ENCODE results near the gene GPR17.

GPR17 gene

DNA sequence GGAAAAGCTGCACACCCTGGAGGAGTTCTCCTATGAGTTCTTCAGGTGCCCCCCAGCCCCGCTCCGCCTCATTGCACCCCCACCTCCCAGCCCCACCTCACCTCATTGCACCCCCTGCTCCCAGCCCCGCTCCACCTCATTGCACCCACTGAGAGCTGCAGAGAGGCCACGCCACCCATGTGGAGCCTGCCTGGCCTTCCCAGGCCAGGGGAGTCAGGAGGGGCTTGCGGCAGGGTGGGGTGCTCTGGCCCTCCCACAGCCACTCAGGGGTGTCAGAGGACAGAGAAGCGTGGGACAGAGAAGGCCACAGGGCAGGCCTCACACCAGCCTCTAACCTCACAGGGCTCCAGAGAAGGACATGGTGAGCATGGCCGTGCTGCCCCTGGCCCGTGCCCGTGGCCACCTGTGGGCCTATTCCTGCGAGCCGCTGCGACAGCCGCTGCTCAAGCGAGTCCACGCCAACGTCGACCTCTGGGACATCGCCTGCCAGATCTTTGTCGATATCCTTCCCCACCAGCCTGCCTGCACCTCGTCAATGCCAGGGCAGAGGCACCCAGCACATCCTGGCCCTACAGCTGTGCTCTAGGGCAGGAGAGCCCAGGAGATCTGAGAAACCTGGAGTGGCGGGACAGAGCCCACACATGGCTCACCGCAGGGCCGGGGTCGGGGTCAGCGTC, 15.0 kb upstream of the GPR17 start:
- no peak for TF ChIP-seq SNAI2 (CRISPR knock-in tag; IDR thresholded peaks at IDR 0.05)
- no peak for TF ChIP-seq PATZ1 (CRISPR knock-in tag; IDR thresholded peaks at IDR 0.05; ENCODE audit: borderline replicate concordance)
- ATAC-seq = no peak

DNA sequence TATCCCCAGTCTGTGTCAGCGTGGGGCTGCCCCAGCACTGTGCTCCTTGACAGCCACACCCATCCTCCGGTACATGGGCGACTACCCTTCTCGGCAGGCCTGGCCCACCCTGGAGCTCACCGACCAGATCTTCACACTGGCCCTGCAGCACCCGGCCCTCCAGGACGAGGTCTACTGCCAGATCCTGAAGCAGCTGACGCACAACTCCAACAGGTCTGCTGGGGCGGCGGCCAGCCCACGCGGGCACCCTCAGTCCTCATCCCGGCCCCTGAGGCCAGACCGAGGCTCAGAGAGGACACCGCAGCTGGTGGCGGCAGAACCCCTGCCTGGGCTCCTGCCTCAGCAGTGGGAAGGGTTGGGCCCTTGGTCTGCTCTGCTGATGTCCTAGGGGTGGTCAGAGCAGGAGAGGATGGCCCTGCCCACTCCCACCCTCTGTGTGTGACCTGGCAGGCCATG, 14.4 kb upstream of the GPR17 start:
- no peak for TF ChIP-seq GLIS3 (CRISPR knock-in tag; IDR thresholded peaks at IDR 0.05)
- TF ChIP-seq, protein P1, sequence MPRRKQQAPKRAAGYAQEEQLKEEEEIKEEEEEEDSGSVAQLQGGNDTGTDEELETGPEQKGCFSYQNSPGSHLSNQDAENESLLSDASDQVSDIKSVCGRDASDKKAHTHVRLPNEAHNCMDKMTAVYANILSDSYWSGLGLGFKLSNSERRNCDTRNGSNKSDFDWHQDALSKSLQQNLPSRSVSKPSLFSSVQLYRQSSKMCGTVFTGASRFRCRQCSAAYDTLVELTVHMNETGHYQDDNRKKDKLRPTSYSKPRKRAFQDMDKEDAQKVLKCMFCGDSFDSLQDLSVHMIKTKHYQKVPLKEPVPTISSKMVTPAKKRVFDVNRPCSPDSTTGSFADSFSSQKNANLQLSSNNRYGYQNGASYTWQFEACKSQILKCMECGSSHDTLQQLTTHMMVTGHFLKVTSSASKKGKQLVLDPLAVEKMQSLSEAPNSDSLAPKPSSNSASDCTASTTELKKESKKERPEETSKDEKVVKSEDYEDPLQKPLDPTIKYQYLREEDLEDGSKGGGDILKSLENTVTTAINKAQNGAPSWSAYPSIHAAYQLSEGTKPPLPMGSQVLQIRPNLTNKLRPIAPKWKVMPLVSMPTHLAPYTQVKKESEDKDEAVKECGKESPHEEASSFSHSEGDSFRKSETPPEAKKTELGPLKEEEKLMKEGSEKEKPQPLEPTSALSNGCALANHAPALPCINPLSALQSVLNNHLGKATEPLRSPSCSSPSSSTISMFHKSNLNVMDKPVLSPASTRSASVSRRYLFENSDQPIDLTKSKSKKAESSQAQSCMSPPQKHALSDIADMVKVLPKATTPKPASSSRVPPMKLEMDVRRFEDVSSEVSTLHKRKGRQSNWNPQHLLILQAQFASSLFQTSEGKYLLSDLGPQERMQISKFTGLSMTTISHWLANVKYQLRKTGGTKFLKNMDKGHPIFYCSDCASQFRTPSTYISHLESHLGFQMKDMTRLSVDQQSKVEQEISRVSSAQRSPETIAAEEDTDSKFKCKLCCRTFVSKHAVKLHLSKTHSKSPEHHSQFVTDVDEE (CRISPR knock-in tag; IDR thresholded peaks at IDR 0.05) = no peak
- TF ChIP-seq ARNTL (CRISPR knock-in tag; IDR thresholded peaks at IDR 0.05; ENCODE audit: borderline replicate concordance, low read depth) = no peak
- TF ChIP-seq ISL1 (CRISPR knock-in tag; IDR thresholded peaks at IDR 0.05) = no peak
- TF ChIP-seq ZC3H10 (CRISPR knock-in tag; IDR thresholded peaks at IDR 0.05) = no peak
- TF ChIP-seq PPARA (CRISPR knock-in tag; IDR thresholded peaks at IDR 0.05; ENCODE audit: borderline replicate concordance) = no peak
- no peak for TF ChIP-seq PATZ1 (CRISPR knock-in tag; IDR thresholded peaks at IDR 0.05; ENCODE audit: borderline replicate concordance)
- TF ChIP-seq OSR1 (CRISPR knock-in tag; IDR thresholded peaks at IDR 0.05) = no peak
- TF ChIP-seq ZNF8 (CRISPR knock-in tag; IDR thresholded peaks at IDR 0.05) = no peak
- no peak for TF ChIP-seq SNAI2 (CRISPR knock-in tag; IDR thresholded peaks at IDR 0.05)
- TF ChIP-seq CSRNP3 (CRISPR knock-in tag; IDR thresholded peaks at IDR 0.05) = no peak
- TF ChIP-seq ZFP3 (CRISPR knock-in tag; IDR thresholded peaks at IDR 0.05) = no peak
- no peak for TF ChIP-seq TOX (CRISPR knock-in tag; IDR thresholded peaks at IDR 0.05; ENCODE audit: borderline replicate concordance)
- TF ChIP-seq ZNF70 (CRISPR knock-in tag; IDR thresholded peaks at IDR 0.05) = no peak
- TF ChIP-seq ZNF565 (CRISPR knock-in tag; conservative IDR thresholded peaks at IDR 0.05; ENCODE audit: low read depth) = no peak
- no peak for TF ChIP-seq ZFP30 (CRISPR knock-in tag; IDR thresholded peaks at IDR 0.05)
- TF ChIP-seq ESRRG (CRISPR knock-in tag; IDR thresholded peaks at IDR 0.05) = no peak
- no peak for ATAC-seq

- TF ChIP-seq CSRNP3 (CRISPR knock-in tag; IDR thresholded peaks at IDR 0.05) (no peak), BACH2 (CRISPR knock-in tag; IDR thresholded peaks at IDR 0.05; ENCODE audit: borderline replicate concordance) (no peak), ZFP30 (CRISPR knock-in tag; IDR thresholded peaks at IDR 0.05) (no peak), POU6F1 (CRISPR knock-in tag; IDR thresholded peaks at IDR 0.05; ENCODE audit: borderline replicate concordance, low read depth) (no peak), CSDC2 (CRISPR knock-in tag; IDR thresholded peaks at IDR 0.05) (no peak), GLIS3 (CRISPR knock-in tag; IDR thresholded peaks at IDR 0.05) (no peak), TCF4 (CRISPR knock-in tag; IDR thresholded peaks at IDR 0.05; ENCODE audit: borderline replicate concordance) (no peak), ZNF70 (CRISPR knock-in tag; IDR thresholded peaks at IDR 0.05) (no peak), ZFP3 (CRISPR knock-in tag; IDR thresholded peaks at IDR 0.05) (no peak), OSR1 (CRISPR knock-in tag; IDR thresholded peaks at IDR 0.05) (no peak), ESRRG (CRISPR knock-in tag; IDR thresholded peaks at IDR 0.05) (no peak), ZNF565 (CRISPR knock-in tag; conservative IDR thresholded peaks at IDR 0.05; ENCODE audit: low read depth) (no peak), TOX (CRISPR knock-in tag; IDR thresholded peaks at IDR 0.05; ENCODE audit: borderline replicate concordance) (no peak), SNAI2 (CRISPR knock-in tag; IDR thresholded peaks at IDR 0.05) (no peak), ZC3H10 (CRISPR knock-in tag; IDR thresholded peaks at IDR 0.05) (no peak), ISL1 (CRISPR knock-in tag; IDR thresholded peaks at IDR 0.05) (no peak), ARNTL (CRISPR knock-in tag; IDR thresholded peaks at IDR 0.05; ENCODE audit: borderline replicate concordance, low read depth) (no peak), ZNF8 (CRISPR knock-in tag; IDR thresholded peaks at IDR 0.05) (no peak)
- TF ChIP-seq, protein P2, sequence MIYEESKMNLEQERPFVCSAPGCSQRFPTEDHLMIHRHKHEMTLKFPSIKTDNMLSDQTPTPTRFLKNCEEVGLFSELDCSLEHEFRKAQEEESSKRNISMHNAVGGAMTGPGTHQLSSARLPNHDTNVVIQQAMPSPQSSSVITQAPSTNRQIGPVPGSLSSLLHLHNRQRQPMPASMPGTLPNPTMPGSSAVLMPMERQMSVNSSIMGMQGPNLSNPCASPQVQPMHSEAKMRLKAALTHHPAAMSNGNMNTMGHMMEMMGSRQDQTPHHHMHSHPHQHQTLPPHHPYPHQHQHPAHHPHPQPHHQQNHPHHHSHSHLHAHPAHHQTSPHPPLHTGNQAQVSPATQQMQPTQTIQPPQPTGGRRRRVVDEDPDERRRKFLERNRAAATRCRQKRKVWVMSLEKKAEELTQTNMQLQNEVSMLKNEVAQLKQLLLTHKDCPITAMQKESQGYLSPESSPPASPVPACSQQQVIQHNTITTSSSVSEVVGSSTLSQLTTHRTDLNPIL (CRISPR knock-in tag; IDR thresholded peaks at IDR 0.05; ENCODE audit: low read depth) = no peak
- ATAC-seq = no peak
Measured at GRCh38 chr2:127631997-127632581, 13.9 kb upstream of the GPR17 start.

All from SK-N-SH treated with all-trans-retinoic acid at 6 μM for 48 hours (cell line).